Activated naive CD8-positive, alpha-beta T cell treated with anti-CD3 and anti-CD28 coated beads, Interleukin-2, amount 10 ng/mL, durations not matched to agents 7 days and 5 days (primary cell): ENCODE results near the gene TMEM178A. TPM values are rescaled to one million over a fixed set of nuclear protein-coding genes. Genes with fewer than 3 reads are reported as not detected.
"Not testable (repeated sequence)": the region's sequence is repeated elsewhere in the genome, so short reads cannot be mapped to it uniquely, and the experiment has no call there.

ENCODE experiments used
- ATAC-seq: fragments of 150-1000 bp; cut with Tn5 transposase; one replicate; pipeline ENCODE4 v1.10.0; 2021; ENCODE audit warnings: low read depth, moderate library complexity
- POLR2A ChIA-PET: fragments of 350-600 bp; sonication (Branson Sonifier 250); formaldehyde crosslinking; loops from one replicate; lab custom pipeline; 2021; ENCODE audit warnings: antibody characterized with exemption; lab: Charles Lee
- DNase-seq: peaks from one replicate; pipeline ENCODE4 v3.0.0; 2021
- H3K27ac Mint-ChIP-seq: one replicate; pipeline ENCODE4 v1.8.0; 2022; ENCODE audit warnings: mild to moderate bottlenecking, mixed read lengths
- H3K27me3 Mint-ChIP-seq: one replicate; pipeline ENCODE4 v1.8.0; 2022; ENCODE audit warnings: mild to moderate bottlenecking, moderate library complexity, mixed read lengths
- H3K36me3 Mint-ChIP-seq: one replicate; pipeline ENCODE4 v1.8.0; 2021; ENCODE audit warnings: mild to moderate bottlenecking, mixed read lengths
- H3K4me1 Mint-ChIP-seq: one replicate; pipeline ENCODE4 v1.8.0; 2021; ENCODE audit warnings: mixed read lengths
- H3K4me3 Mint-ChIP-seq: one replicate; pipeline ENCODE4 v1.8.0; 2022; ENCODE audit warnings: mild to moderate bottlenecking, moderate library complexity, mixed read lengths
- H3K9me3 Mint-ChIP-seq: one replicate; pipeline ENCODE4 v1.8.0; 2021; ENCODE audit warnings: mixed read lengths
- total RNA-seq, 2 experiments: library from RNA; stranded (reverse); gene quantifications; one replicate each; pipeline ENCODE4 v1.2.3, GENCODE V29; 2021

TMEM178A gene
- total RNA-seq, 2 experiments from 2014 or later = 0.17 to 0.23 TPM

DNA sequence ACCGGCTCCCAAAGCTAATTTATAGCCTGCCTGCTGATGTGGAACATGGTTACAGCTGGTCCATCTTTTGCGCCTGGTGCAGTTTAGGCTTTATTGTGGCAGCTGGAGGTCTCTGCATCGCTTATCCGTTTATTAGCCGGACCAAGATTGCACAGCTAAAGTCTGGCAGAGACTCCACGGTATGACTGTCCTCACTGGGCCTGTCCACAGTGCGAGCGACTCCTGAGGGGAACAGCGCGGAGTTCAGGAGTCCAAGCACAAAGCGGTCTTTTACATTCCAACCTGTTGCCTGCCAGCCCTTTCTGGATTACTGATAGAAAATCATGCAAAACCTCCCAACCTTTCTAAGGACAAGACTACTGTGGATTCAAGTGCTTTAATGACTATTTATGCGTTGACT, 51.4 kb downstream of the TMEM178A start:
- POLR2A ChIA-PET = no interaction called here
- H3K27me3 Mint-ChIP-seq = peaks cover 22% of the 10 kb centered on the region
- H3K4me3 Mint-ChIP-seq = no peak overlapping the region
- DNase-seq (no peak), ATAC-seq (no peak)
- no peak overlapping the region for H3K27ac Mint-ChIP-seq
- no peaks in the 10 kb centered on the region for H3K9me3 Mint-ChIP-seq
- H3K4me1 Mint-ChIP-seq = no peaks in the 10 kb centered on the region
- H3K36me3 Mint-ChIP-seq = peaks cover 1% of the 10 kb centered on the region

DNA sequence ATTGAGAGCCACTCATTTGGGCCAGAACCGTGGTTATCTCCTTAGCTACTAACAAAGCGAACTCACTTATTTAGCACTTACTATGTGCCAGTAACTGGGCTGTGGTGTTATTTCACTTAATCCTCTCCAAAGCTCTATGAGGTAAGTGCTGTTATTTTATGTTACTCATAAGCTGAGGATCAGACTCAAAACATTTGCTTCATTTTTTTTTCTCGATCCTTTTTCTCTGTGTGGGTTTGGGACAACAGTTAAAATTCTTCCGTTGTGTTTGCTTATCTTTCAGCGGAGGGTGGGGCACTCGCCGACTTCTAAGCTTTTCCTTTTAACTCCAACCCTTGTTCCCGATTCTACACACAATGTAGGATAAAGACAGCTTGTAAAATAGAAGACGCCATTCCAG, 52.8 kb downstream of the TMEM178A start:
- no peaks in the 10 kb centered on the region for H3K9me3 Mint-ChIP-seq
- H3K27me3 Mint-ChIP-seq = peaks cover 18% of the 10 kb centered on the region
- peaks cover 1% of the 10 kb centered on the region for H3K36me3 Mint-ChIP-seq
- ATAC-seq (no peak), DNase-seq (no peak)
- H3K27ac Mint-ChIP-seq = no peak overlapping the region
- POLR2A ChIA-PET = no interaction called here
- H3K4me1 Mint-ChIP-seq = no peaks in the 10 kb centered on the region
- H3K4me3 Mint-ChIP-seq = no peak overlapping the region

DNA sequence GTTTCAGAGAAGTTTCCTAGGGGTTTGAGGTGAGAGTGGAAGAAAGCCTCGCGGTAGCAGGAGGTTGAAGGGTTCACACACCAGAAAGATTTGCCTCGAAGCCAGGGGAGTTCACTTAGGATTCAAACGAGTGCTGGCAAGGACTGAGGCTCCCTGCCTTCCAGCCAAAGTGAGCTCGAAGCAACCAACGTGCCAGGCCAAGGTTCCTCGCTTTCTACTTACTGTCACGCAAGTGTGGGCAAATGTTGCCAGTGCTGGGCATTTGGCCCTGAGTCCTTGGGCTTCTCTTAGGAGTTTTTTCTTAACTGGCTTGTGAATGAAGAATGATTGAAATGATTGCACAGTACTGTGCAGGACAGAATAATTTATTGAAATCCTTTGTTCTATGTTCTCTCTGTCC, 53.6 kb downstream of the TMEM178A start:
- no peak for ATAC-seq
- H3K27me3 Mint-ChIP-seq = peaks cover 14% of the 10 kb centered on the region
- H3K36me3 Mint-ChIP-seq = peaks cover 1% of the 10 kb centered on the region
- POLR2A ChIA-PET = no interaction called here
- no peak overlapping the region for H3K4me3 Mint-ChIP-seq
- no peaks in the 10 kb centered on the region for H3K9me3 Mint-ChIP-seq
- DNase-seq = no peak
- H3K27ac Mint-ChIP-seq = no peak overlapping the region
- no peaks in the 10 kb centered on the region for H3K4me1 Mint-ChIP-seq

DNA sequence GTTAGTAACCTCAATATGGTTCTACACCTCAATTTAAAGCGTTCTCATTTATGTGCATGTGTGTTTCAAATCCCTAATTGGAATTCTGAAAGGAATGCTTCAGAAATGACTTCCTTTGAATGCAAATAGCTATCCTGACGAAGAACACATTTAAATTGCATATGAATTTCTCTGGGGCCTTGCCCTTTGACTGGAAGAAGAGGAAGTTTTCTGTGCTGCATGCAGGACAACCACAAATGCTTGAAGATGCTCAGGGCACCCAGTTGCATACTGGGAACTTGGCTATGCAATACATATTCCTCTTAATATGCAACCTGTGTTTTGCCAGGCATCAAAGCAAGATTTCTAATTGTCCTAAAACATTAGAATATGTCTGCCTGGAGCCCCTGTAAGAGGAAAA, 55.3 kb downstream of the TMEM178A start:
- peaks cover 1% of the 10 kb centered on the region for H3K36me3 Mint-ChIP-seq
- ATAC-seq (no peak), DNase-seq (no peak)
- POLR2A ChIA-PET = no interaction called here
- H3K4me1 Mint-ChIP-seq = no peaks in the 10 kb centered on the region
- H3K9me3 Mint-ChIP-seq = no peaks in the 10 kb centered on the region
- peaks cover 11% of the 10 kb centered on the region for H3K27me3 Mint-ChIP-seq
- no peak overlapping the region for H3K4me3 Mint-ChIP-seq
- H3K27ac Mint-ChIP-seq = no peak overlapping the region

DNA sequence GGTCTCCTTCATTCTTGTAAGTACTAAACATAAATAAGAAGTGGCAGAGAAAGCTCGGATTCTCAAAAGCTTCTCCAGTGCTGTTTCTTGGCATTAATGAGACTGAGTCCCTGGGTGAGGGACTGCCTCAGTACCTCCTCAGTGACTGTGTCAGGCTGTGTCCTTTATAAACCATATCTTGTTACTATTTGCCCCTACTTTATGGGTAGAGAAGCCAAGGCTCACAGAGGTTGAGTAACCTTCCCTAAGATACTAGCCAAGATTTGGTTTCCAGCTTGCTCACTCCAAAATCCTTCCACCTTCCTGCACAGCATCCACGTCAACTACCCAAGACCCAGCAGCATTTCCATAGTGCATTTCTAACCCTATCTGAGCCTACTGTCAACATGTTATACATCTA, 57.8 kb downstream of the TMEM178A start:
- Mint-ChIP-seq H3K4me3 (no peak overlapping the region), H3K27me3 (peaks cover 11% of the 10 kb centered on the region), H3K27ac (no peak overlapping the region), H3K4me1 (peaks cover 4% of the 10 kb centered on the region), H3K9me3 (no peaks in the 10 kb centered on the region), H3K36me3 (peaks cover 2% of the 10 kb centered on the region)
- DNase-seq = no peak
- no peak for ATAC-seq
- POLR2A ChIA-PET = no interaction called here

DNA sequence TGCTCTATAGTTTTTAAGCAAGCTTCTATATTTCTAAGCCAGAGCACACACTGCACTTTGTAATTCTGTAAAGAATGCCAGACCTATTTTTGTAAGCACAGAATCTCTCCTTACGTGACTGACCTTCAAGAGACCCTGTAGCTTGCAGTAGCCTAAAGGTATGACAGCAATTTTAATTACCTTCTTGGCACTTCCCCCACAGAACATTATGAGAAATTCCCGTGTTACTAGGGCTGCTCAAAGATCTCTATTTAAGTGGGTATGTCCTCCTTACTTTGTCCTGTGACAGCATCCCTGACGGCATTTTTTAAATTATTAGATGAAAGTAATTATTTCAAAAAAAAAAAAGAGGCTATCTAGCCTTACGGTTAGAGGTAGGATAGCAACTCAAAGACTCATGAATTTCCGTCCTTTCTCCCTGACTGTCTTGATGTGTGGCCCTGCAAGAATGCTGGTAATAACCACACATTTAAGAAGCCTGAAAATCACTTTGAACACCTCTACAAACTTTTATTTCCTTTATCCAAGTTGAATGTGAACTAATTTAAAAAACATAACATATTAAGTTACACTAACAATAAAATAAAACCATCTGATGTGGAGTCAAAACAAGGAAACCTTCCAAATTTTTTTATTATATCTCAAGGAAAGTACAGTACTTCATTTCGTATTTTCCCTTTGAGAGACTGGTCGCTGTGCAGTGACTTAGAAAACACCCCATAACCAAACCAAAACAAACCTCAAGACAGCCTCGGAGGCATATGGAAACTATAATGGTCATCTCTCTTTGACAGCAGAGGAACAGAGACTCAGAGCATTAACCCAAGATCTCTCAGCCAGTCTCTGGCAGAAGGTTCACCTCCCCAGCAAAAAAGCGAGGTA, 58.5 kb downstream of the TMEM178A start:
- Mint-ChIP-seq H3K9me3 (no peaks in the 10 kb centered on the region), H3K4me3 (no peak overlapping the region), H3K27ac (no peak overlapping the region), H3K27me3 (peaks cover 11% of the 10 kb centered on the region), H3K4me1 (peaks cover 4% of the 10 kb centered on the region), H3K36me3 (peaks cover 2% of the 10 kb centered on the region)
- no peak for DNase-seq
- no peak for ATAC-seq
- POLR2A ChIA-PET = no interaction called here

DNA sequence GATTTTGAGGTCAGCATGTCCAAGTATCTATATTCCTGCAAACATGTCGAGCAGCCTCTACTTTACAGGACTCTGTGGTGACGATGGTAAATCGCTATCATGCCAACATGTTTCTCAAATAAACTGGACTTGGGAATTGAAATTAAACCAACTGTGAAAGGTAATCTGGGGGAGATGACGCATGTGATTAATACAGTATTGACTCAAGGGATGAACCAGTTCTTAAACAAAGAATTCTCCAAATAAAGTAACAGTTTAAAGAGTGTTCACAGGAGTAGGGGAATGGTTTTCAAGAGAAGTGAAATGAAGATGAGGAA, 59.1 kb downstream of the TMEM178A start:
- Mint-ChIP-seq H3K36me3 (peaks cover 3% of the 10 kb centered on the region), H3K4me3 (no peak overlapping the region)

DNA sequence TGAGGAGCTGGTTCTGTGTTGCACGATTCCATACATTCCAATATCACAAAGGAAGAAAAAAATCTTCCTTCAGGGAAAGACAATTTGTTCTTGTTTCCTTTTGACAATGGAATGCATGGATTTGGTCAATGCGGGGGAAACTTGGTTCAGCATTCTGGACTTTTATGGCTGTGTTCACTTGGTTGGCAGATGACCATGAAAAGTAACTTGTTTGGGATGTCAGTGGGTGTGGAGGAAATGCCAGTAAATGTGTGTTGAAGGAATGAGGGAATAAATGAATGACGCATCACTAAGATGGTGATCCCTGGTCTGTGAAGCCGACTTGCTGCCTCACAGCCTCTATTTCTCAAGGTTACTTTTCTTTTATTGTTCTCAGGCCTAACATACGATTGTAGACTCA, 59.7 kb downstream of the TMEM178A start:
- H3K4me1 Mint-ChIP-seq = peaks cover 4% of the 10 kb centered on the region
- no peak for ATAC-seq
- no peak overlapping the region for H3K4me3 Mint-ChIP-seq
- no peak overlapping the region for H3K27ac Mint-ChIP-seq
- no peak for DNase-seq
- H3K27me3 Mint-ChIP-seq = peaks cover 11% of the 10 kb centered on the region
- POLR2A ChIA-PET = no interaction called here
- peaks cover 4% of the 10 kb centered on the region for H3K36me3 Mint-ChIP-seq
- no peaks in the 10 kb centered on the region for H3K9me3 Mint-ChIP-seq

More for the DNA sequence above, 59.1 kb downstream of the TMEM178A start:
- no peak for ATAC-seq
- DNase-seq = no peak
- H3K4me1 Mint-ChIP-seq = peaks cover 4% of the 10 kb centered on the region
- no peaks in the 10 kb centered on the region for H3K9me3 Mint-ChIP-seq
- H3K27ac Mint-ChIP-seq = no peak overlapping the region
- H3K27me3 Mint-ChIP-seq = peaks cover 11% of the 10 kb centered on the region
- POLR2A ChIA-PET = no interaction called here

DNA sequence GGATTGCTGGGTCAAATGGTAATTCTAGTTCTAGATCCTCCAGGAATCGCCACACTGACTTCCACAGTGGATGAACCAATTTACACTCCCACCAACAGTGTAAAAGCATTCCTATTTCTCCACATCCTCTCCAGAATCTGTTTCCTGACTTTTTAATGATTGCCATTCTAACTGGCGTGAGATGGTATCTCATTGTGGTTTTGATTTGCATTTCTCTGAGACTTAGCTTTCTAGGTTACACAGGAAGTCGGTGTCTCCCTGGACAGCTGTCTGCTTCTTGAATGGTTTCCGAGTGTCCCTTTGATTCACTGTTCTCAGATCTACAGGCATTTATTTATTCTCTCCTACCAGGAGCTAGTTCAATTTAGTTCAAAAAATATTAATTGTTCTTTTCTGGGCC, 62.4 kb downstream of the TMEM178A start:
- ATAC-seq, DNase-seq, H3K9me3 Mint-ChIP-seq, H3K27ac Mint-ChIP-seq, POLR2A ChIA-PET, H3K4me3 Mint-ChIP-seq, H3K4me1 Mint-ChIP-seq, H3K27me3 Mint-ChIP-seq, H3K36me3 Mint-ChIP-seq: not testable (repeated sequence)

DNA sequence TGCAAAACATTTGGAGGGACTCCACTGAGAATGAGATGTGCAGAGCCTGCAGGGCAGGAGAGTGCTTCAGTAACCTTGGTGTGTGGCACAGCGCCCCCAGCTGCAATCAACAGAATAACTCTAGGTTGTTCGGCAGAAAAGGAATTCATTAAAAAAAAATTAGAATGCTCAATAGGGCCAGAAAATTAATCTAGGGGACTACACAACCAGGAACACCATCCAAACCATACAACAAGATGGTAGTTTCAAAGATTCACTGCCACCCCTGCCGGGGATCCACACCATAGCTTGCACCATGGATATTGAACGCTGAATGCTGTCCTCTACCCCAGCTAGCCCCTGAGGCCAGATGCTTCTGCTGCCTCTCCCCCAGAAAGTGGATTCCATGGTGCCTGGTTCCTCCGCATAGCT, 63.2 kb downstream of the TMEM178A start:
- Mint-ChIP-seq H3K9me3 (no peaks in the 10 kb centered on the region), H3K27ac (no peak overlapping the region), H3K27me3 (peaks cover 4% of the 10 kb centered on the region), H3K36me3 (peaks cover 8% of the 10 kb centered on the region), H3K4me3 (no peak overlapping the region), H3K4me1 (peaks cover 4% of the 10 kb centered on the region)
- DNase-seq (no peak), ATAC-seq (no peak)
- POLR2A ChIA-PET = no interaction called here

DNA sequence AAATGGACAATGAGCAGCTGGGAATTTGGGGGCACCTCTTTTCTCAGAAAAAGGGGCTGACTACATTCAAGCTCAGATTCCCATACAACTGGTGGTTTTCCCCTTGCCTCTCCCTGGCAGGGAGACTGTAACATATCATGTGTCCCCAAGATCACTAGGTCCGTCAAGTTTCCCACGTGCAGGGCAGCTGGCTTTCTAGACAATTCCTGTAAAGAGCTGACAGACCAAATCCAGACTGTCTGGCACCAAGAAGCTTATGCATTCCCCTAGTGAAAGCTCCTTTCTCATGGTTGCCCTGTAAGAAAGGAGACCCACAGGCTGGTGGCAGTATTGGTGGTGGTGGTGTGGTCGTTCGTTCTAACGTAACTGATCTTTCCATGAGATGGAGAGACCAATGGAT, 64.6 kb downstream of the TMEM178A start:
- DNase-seq = no peak
- H3K4me1 Mint-ChIP-seq = peaks cover 5% of the 10 kb centered on the region
- no peaks in the 10 kb centered on the region for H3K9me3 Mint-ChIP-seq
- H3K27me3 Mint-ChIP-seq = no peaks in the 10 kb centered on the region
- H3K4me3 Mint-ChIP-seq = no peak overlapping the region
- H3K27ac Mint-ChIP-seq = no peak overlapping the region
- POLR2A ChIA-PET = no interaction called here
- H3K36me3 Mint-ChIP-seq = peaks cover 20% of the 10 kb centered on the region
- no peak for ATAC-seq

DNA sequence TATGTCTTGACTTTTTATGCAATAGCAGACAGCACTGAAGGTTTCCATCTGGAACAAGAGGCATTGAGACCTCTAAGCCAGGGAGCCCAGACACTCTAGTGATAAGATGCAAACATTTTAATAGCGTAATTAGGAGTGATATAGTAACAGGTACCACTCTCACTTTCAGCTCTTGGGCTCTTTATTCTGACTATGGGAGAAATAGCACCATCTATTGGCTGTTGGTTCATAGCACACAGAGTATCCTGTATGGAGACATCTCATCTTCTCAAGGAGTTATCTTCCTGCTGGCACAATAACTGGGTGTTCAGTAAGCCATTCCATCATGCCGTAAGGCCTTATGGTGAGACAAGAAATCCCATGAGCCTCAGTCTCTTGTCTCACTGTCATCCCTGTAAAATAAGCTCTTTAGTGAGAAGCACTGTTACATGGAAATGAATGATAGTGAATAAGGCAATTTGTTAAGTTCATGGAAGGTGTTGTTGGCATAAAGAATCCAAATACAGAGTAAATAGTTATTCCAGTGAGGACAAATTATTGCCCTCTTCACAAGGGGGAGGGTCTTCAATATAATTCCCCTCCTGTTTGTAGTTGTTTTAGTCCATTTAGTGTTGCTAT, 65.1 kb downstream of the TMEM178A start:
- peaks cover 5% of the 10 kb centered on the region for H3K4me1 Mint-ChIP-seq
- no peak for DNase-seq
- H3K9me3 Mint-ChIP-seq = no peaks in the 10 kb centered on the region
- no peak overlapping the region for H3K27ac Mint-ChIP-seq
- ATAC-seq = no peak
- H3K4me3 Mint-ChIP-seq = no peak overlapping the region
- no peaks in the 10 kb centered on the region for H3K27me3 Mint-ChIP-seq
- H3K36me3 Mint-ChIP-seq = peaks cover 25% of the 10 kb centered on the region
- POLR2A ChIA-PET = no interaction called here

DNA sequence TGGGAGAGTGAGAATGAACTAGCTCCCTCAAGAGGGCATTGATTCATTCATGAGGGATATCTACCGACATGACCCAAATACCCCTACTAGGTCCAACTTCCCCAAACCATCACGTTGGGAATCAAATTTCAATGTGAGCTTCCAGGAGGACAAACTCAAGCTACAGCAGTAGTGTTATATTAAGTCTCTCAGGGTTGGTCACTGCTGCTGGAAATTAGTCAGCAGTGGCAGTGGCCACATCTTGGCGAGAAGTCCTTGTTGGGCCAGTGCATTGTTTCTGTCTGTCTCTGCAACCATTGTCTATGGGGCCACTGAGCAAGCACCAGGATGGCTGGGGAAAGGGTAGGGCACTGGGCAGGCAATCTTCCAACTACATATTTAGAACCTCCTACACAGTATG, 65.8 kb downstream of the TMEM178A start:
- H3K27me3 Mint-ChIP-seq = no peaks in the 10 kb centered on the region
- no peaks in the 10 kb centered on the region for H3K9me3 Mint-ChIP-seq
- DNase-seq (no peak), ATAC-seq (no peak)
- no peak overlapping the region for H3K4me3 Mint-ChIP-seq
- H3K27ac Mint-ChIP-seq = no peak overlapping the region
- POLR2A ChIA-PET = no interaction called here
- peaks cover 3% of the 10 kb centered on the region for H3K4me1 Mint-ChIP-seq
- H3K36me3 Mint-ChIP-seq = peaks cover 25% of the 10 kb centered on the region

DNA sequence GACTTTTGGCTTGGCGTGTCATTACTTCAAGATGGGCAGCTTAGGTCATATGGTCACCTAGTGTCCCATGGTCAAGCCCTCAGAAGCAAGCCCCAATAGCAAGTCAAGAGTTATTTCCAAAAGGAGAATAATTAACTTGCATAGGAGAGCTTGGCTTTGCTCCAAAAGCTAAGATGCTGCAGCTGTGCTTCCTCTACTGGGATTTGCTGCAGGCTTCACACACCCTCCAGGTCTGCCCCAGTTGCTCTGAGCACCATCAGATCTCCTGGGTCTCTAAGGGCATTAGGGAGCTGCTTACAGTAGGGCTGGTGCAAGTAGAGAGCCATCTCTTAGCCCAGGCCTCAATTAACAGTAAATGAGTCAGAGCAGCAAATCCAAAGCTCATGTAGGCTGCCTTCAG, 66.8 kb downstream of the TMEM178A start:
- Mint-ChIP-seq H3K36me3 (peaks cover 29% of the 10 kb centered on the region), H3K4me1 (peaks cover 3% of the 10 kb centered on the region), H3K27ac (no peak overlapping the region), H3K27me3 (no peaks in the 10 kb centered on the region), H3K4me3 (no peak overlapping the region), H3K9me3 (no peaks in the 10 kb centered on the region)
- POLR2A ChIA-PET = interaction anchor here (1.0 kb wide), 1 partner anchor 9 kb away, joined by 3 read pairs; no protein-coding TSS in a partner anchor
- DNase-seq (no peak), ATAC-seq (no peak)
